CD4-positive, alpha-beta T cell treated with Interleukin-17A for 4 hours (primary cell): ENCODE data around the gene SELENOW.
A peak's percentile ranks its signal among the peaks of the same experiment; 100 is the strongest.
"Not testable (repeated sequence)": the region's sequence is repeated elsewhere in the genome, so short reads cannot be mapped to it uniquely, and the experiment has no call there.

Experiments used
- DNase-seq: peaks from one replicate; pipeline ENCODE4 v3.0.0-alpha.2; 2020; ENCODE audit warnings: mixed read lengths

The SELENOW gene

DNA sequence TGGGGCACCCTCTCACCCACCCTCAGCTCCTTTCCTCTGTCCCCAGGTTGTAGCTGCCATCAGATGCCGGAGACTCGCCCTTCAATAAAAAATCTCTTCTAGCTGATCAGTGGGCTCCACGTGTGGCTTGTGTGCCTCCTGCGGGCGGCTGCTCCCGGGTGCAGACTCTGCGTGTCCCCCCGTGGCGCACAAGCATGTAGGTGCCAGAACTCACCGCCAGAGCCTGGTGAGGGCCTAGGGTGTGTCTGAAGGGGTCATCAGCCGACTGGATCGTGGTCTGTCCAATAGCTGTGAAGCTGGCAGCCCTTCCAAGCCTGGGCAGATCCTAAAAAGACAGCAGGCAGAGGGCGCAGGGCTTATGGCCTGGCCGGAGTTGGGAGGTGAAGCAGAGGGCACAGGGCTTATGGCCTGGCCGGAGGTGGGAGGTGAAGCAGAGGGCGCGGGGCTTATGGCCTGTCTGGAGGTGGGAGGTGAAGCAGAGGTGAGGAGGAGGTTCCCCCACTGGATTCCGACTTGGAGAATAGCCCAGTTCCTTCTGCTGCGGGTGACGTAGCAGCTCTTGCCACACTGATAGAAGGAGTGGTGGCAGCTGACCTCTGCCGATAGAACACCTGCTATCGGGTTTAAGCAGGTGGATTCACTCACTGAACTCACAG is 21.4 kb upstream of the SELENOW start:
- no peak for DNase-seq

GRCh38 chr19:47757617-47758442 is 20.7 kb upstream of the SELENOW start:
- no peak for DNase-seq

- DNase-seq, result no peak
These were observed 20.1 kb upstream of the SELENOW start for GRCh38 chr19:47758443-47758804.

- DNase-seq, result no peak
These were observed 17.9 kb upstream of the SELENOW start for GRCh38 chr19:47760632-47760999.

- DNase-seq, result no peak
These were observed 16.9 kb upstream of the SELENOW start for GRCh38 chr19:47761566-47761965.

GRCh38 chr19:47762151-47762550 is 16.4 kb upstream of the SELENOW start:
- no peak for DNase-seq

DNA sequence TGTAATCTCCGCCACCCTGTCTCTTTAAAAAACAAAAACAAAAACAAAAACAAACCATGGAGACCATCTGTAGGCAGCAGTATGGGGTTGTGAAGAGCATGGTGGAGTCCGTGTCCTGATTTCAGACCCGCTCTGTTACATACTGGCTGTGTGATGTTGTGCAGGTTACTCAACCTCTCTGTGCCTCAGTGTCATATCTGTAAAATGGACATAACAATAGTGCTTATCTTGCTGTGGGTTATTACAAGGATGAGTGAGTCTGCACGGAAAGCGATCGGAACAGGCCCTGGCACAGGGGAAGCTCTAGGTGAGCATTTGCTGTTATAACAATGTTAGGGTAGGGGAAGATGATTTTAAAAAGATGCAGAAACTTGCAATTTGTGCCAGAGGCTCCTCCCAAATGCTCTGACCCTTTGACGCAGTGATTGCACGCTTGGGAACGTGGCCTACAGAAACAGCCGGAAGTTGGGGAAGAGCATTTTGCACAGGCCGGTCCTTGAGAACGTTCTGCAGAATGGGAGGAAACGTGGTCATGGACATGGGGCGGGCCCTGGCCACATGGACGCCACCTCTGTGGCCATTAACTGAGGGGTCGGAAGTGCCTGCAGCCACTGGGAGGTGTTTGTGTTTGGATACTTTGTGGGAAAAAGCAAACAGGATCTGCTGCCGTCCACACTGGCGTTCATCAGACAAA is 15.7 kb upstream of the SELENOW start:
- DNase-seq, result no peak

GRCh38 chr19:47764705-47765104 is 13.8 kb upstream of the SELENOW start:
- DNase-seq, result not testable (repeated sequence)

DNA sequence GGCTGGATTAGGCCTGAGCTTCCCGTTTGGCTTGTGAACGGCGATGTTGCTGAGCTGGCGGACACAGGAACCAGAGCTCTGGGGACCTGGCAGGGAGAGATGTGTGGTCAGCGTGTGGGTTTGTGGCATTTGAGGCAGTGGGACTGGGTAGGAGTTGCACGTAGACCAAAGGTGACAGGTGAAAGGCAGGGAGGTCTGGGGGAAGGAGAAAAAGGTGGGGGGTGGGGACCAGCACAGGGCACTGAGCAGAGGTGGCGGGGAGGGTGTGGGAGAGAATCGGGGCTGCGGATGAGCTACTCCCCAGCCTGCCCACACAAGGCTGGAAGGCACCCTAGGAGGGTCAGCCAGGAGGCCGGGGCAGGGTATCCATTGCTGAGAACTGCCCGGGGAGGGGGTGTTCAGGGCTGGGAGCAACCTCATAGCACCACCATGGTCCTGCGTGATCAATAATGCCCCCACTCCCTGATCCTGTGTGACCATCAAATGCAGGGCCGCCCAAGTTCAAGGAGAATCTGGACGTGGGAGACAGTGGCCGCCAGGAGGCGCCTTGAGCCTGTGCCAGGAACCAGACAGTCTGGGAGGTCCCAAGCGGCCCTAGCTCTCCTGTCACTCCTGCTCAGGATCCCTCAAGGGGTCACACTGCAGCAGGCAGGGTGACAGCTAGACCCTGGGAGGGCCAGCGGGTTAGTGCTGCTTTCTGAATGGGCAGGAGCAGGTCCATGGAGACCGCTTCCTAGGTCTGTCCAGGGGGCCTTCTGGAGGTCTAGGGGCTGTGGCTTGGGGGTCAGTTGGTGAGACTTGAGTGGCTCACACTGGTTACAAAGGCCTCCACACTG is 12.8 kb upstream of the SELENOW start:
- DNase-seq, result peak; percentile 64

DNA sequence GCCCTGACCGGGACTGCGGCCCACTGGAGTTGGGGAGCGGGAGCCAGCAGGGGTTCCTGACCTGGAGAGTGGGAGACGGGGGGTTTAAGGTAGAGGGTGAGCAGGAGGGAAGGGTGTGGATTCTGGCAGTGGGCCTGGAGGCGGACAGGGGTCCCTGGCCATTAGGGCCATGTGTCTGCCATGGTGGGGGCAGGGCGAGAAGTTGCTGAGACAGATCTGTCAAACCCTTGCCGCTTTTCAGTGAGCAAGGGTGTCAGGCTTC is 12.2 kb upstream of the SELENOW start:
- no peak for DNase-seq

GRCh38 chr19:47766670-47767069 is 11.8 kb upstream of the SELENOW start:
- DNase-seq, result no peak

GRCh38 chr19:47767349-47767748 is 11.2 kb upstream of the SELENOW start:
- DNase-seq, result no peak

GRCh38 chr19:47768604-47769003 is 9.9 kb upstream of the SELENOW start:
- no peak for DNase-seq

- DNase-seq, result no peak
These were observed 9.0 kb upstream of the SELENOW start for GRCh38 chr19:47769534-47769933.

DNA sequence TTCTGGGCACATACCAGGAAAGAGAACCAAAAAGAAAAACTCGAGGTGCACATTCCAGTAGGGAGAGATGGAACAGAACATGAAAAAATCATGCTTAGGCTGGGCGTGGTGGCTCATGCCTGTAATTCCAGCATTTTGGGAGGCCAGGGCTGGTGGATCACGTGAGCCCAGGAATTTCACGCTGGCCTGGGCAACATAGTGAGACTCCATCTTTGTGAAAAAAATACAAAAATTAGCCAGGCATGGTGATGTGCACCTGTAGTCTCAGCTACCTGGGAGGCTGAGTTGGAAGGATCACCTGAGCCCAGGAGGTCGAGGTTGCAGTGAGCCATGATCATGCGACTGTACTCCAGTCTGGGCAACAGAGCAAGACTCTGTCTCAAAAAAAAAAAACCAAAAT is 7.2 kb upstream of the SELENOW start:
- DNase-seq, result not testable (repeated sequence)

GRCh38 chr19:47776568-47776967 is 1.9 kb upstream of the SELENOW start:
- no peak for DNase-seq

- DNase-seq, result not testable (repeated sequence)
These were observed 1.1 kb upstream of the SELENOW start for GRCh38 chr19:47777245-47778048.

DNA sequence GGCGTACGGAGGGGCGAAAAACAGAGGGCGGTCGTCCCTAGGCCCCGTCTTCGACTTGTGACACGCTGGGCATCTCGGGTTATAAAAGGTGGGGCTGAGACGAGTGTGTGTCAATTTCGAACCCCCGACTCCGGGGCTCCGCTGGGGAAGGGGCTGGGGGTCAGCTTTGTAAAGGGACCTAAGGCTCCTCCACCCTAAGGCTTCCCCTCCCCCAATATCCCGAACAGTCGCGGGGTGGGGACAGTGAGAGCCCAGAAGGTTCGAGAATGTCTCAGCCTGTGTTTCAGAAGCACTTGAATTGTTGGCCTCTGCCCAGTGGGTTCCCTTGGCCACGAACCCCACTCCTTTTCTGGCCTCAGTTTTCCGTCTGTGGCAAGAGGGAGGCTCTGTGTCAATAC is 450 bp downstream of the SELENOW start:
- peak; percentile 26 for DNase-seq

DNA sequence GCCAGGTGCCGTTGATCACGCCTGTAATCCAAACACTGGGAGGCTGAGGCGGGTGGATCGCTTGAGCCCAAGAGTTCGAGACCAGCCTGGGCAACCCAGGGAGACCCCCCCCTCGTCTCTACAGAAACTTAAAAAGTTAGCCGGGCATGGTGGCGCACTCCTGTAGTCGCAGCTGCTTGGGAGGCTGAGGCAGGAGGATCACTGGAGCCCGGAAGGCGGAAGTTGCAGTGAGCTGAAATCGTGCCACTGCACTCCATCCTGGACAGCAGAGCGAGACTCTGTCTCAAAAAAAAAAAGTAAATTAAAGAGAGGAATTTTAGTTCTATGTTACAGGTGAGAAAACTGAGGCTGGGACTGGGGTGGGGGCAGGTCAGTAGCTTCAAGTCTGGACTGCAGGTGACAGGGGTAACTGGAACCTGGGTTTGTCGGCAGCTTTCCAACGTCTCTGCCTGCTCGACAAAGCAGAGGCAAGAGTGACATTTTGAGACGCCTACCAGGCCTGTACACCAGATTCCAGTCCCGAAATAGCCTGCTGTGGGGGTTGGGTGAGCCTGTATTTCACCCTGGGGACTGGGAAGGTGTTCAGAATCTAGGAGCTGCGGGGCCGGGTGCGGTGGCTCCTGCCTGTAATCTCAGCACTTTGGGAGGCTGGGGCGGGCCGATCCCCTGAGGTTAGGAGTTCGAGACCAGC is 1.2 kb downstream of the SELENOW start:
- DNase-seq, result no peak

GRCh38 chr19:47780215-47780551 is 1.7 kb downstream of the SELENOW start:
- DNase-seq, result no peak

GRCh38 chr19:47781590-47782262 is 3.2 kb downstream of the SELENOW start:
- DNase-seq, result no peak
